Esophagus (tissue), 2 donors: ENCODE measurements around the gene BBC3. TPM values are rescaled to one million over a fixed set of nuclear protein-coding genes. Genes with fewer than 3 reads are reported as not detected.
"Not testable (repeated sequence)": the region's sequence is repeated elsewhere in the genome, so short reads cannot be mapped to it uniquely, and the experiment has no call there.

Source experiments
- H3K27ac ChIP-seq, 2 donors: one replicate each; pipeline ENCODE4 v1.5.1; 2013; ENCODE audit warnings: low read depth in 2 of 2, mild to moderate bottlenecking in 2 of 2, inconsistent platforms in 1 of 2, low read length in 1 of 2, moderate library complexity in 1 of 2
- H3K27me3 ChIP-seq, 2 donors: one replicate each; pipeline ENCODE4 v1.6.1; 2013; ENCODE audit warnings: low read length in 2 of 2, control low read depth in 1 of 2, mild to moderate bottlenecking in 1 of 2; ENCODE audit not compliant: insufficient read depth in 2 of 2, control insufficient read depth in 1 of 2
- H3K36me3 ChIP-seq, 2 donors: one replicate each; pipeline ENCODE4 v1.6.1; 2013; ENCODE audit warnings: low read length in 1 of 2; ENCODE audit not compliant: control insufficient read depth in 2 of 2, insufficient read depth in 2 of 2
- H3K4me1 ChIP-seq, 2 donors: one replicate each; pipeline ENCODE4 v1.6.1; 2013; ENCODE audit warnings: low read length in 1 of 2; ENCODE audit not compliant: control insufficient read depth in 2 of 2, insufficient read depth in 2 of 2
- H3K4me3 ChIP-seq, 2 donors: one replicate each; pipeline ENCODE4 v1.5.1; 2013; ENCODE audit warnings: low read length in 2 of 2, mild to moderate bottlenecking in 2 of 2, low read depth in 1 of 2, moderate library complexity in 1 of 2
- H3K9me3 ChIP-seq, 2 donors: one replicate each; pipeline ENCODE4 v1.6.1; 2013; ENCODE audit warnings: mild to moderate bottlenecking in 2 of 2, low read depth in 1 of 2, low read length in 1 of 2, moderate library complexity in 1 of 2; ENCODE audit not compliant: control insufficient read depth in 2 of 2, insufficient read depth in 1 of 2
- WGBS, 2 donors: extraction: QIAGEN DNeasy Blood & Tissue Kit; methylation state at CpG; one replicate each; pipeline ENCODE4 v1.1.7; 2013; 5-methylcytosine and 5-hydroxymethylcytosine counted together
- polyA plus RNA-seq, 2 donors: library from polyadenylated mRNA; stranded (reverse); fragments of 200-250 nt; gene quantifications; one replicate each; pipeline ENCODE4 v1.2.3, GENCODE V29; 2013
- donor health status: healthy with polysubstance abuse.
- donor health status: Bipolar disorder and iron deficiency.

Gene BBC3
- polyA plus RNA-seq, 2 donors = 1.4 to 1.8 TPM

GRCh38 chr19:47260476-47260875 is 29.5 kb upstream of the BBC3 start:
- WGBS, 2 donors = 81 to 92% methylated on average over 17 of the region's 17 CpGs
- H3K36me3 ChIP-seq = peaks cover 11 to 46% of the 10 kb centered on the region in 2 donors
- H3K9me3 ChIP-seq = no peaks in the 10 kb centered on the region
- no peak overlapping the region for H3K4me3 ChIP-seq
- H3K27ac ChIP-seq = no peak overlapping the region
- H3K4me1 ChIP-seq = peaks cover 0 to 14% of the 10 kb centered on the region in 2 donors
- no peaks in the 10 kb centered on the region for H3K27me3 ChIP-seq

GRCh38 chr19:47258895-47259555 is 28.0 kb upstream of the BBC3 start:
- WGBS, 2 donors = 93 to 94% methylated on average over 6 of the region's 6 CpGs
- Histone ChIP-seq H3K9me3 (no peaks in the 10 kb centered on the region), H3K4me1 (peaks cover 0 to 15% of the 10 kb centered on the region in 2 donors), H3K36me3 (peaks cover 11 to 33% of the 10 kb centered on the region in 2 donors), H3K4me3 (no peak overlapping the region), H3K27ac (no peak overlapping the region), H3K27me3 (no peaks in the 10 kb centered on the region)

DNA sequence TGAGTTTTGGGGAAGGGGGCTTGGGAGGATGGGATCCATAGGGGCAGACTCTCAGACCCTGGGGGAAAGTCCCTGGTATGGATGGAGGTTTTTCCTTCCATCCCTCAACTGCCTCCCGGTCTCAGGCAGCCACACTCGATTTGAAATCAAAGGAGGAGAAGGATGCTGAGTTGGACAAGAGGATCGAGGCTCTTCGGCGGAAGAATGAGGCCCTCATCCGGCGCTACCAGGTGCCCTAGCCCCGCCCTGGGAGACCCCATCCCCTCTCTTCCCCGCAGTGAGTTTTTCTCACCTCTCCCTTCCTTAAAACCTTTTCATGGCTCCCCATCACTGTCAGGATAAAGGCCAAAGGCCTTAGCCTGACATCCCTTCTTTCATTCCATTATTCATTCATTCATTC is 27.4 kb upstream of the BBC3 start:
- Histone ChIP-seq H3K27ac (peak overlapping the region in 1 of 2 donors; percentile 93), H3K27me3 (no peaks in the 10 kb centered on the region), H3K4me1 (peaks cover 0 to 16% of the 10 kb centered on the region in 2 donors), H3K4me3 (no peak overlapping the region), H3K9me3 (no peaks in the 10 kb centered on the region), H3K36me3 (peaks cover 11 to 33% of the 10 kb centered on the region in 2 donors)
- WGBS, 2 donors = 91 to 93% methylated on average over 9 of the region's 9 CpGs

DNA sequence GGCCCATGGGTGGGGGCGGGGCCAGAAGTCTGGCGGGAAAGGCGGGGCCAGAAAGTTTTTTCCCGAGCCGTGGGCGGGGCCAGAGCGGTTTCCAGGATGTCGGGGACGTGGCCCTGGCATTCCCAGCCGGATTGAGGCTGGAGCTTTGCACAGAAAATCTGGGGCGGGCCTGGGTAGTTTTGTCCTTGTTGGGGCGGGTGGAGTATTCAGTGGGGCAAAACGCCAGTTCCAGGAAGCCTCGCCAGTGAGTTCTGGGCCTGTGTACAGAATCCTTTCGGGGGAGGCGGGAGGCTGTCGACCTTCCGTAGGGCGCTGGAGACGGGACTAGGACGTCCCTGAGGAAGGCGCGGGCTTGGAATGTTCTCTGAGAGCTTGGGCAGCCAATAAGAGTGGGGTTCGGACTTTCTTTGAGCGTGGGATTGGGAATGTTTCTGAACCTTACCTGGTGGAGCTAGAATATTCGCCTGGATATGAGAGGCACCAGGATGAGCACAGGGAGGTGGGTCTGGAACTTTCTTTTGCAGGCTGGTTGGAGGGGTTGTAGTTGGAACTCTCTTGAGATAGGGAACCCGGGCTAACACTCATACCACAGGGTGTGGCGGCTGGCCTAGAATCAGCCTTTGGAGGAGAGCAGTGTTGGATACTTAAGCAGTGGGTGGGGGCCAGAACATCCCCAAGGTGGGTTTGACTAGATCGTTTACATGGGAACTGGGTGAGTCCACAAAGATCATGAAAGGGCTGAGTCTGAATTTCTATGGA is 26.6 kb upstream of the BBC3 start:
- H3K36me3 ChIP-seq = peaks cover 11 to 30% of the 10 kb centered on the region in 2 donors
- H3K27me3 ChIP-seq = no peaks in the 10 kb centered on the region
- H3K4me1 ChIP-seq = peaks cover 0 to 16% of the 10 kb centered on the region in 2 donors
- peak overlapping the region; percentile 31 to 51 for H3K4me3 ChIP-seq
- H3K9me3 ChIP-seq = no peaks in the 10 kb centered on the region
- H3K27ac ChIP-seq = peak overlapping the region; percentile 93 to 98
- 4 to 6% methylated on average over 29 of the region's 29 CpGs for WGBS, 2 donors

DNA sequence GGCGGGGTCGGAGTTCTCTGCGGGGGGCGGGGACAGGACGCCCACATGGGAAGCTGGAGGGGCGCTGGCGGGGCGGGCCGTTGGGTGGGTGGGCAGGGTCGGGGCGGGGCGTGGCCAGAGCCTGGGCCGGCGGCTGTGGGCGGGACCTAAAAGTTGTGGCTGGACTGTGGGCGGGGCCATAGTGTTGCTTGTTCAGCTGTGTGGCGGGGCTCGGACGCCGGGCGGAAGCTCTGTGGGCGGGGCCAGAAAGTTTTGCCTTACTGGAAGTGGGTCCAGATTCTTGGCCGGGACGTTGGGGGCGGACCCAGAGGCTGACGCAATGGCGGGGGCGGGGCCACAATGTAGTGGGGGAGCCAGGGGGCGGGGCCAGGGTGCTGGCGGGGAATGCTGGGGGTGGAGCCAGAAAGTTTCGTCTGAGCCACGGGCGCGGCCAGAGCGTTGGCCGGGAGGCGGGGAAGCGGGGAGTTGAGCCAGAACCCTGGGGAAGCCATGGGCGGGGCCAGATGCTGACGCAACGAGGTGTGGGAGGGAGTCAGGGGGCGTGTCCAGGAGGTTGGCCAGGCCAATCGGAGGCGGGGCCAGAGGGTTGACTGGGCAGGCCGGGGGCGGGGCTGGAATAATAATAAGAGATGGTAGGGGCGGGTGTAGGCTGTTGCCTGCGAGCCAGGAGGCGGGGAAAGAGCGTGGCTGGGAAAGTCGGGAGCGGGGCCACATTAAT is 25.9 kb upstream of the BBC3 start:
- H3K27me3 ChIP-seq = no peaks in the 10 kb centered on the region
- peak overlapping the region; percentile 93 to 98 for H3K27ac ChIP-seq
- peak overlapping the region; percentile 55 to 61 for H3K4me3 ChIP-seq
- peaks cover 0 to 16% of the 10 kb centered on the region in 2 donors for H3K4me1 ChIP-seq
- no peaks in the 10 kb centered on the region for H3K9me3 ChIP-seq
- 1% methylated on average over 44 to 52 of the region's 52 CpGs for WGBS, 2 donors
- H3K36me3 ChIP-seq = peaks cover 11 to 28% of the 10 kb centered on the region in 2 donors

DNA sequence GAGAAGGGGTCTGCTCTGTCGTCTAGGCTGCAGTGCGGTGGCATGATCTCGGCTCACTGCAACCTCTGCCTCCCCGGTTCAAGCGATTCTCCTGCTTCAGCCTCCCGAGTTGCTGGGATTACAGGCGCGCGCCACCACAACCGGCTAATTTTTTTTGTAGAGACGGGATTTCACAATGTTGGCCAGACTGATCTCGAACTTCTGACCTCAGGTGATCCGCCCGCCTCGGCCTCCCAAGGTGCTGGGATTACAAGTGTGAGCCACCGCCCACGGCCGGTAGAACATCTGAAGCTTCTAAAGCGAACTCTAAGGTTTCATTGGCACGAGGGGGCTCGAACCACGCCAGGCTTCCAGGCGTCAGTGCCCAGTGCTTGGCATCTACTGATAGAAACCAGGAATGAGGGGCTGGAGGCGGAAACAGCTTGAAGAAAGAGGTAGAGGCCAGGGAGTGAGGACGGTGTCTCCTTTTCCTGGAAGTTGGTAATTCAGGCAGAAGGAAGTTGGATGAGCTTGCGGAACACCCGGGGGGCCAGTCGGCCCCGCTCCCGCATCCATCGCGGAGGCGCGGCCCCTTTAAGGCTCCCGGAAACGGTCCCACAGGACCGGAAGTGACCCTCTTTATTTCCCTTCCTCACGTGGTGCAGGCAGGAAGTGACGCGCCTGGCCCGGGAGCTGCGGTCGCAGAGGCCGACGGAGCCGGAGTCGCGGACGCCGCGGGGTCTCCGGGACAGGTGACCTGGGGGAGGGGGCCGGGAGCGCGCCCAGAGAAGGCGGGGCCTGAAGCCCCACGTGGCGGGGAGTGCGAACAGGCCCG is 25.1 kb upstream of the BBC3 start, which contains the start of gene CCDC9:
Gene CCDC9 (plus strand): TSS at position 647 of the 814 bp plus-strand sequence. CDS start 1,876 bp downstream, outside the sequence.
- H3K27ac ChIP-seq = peak within 1 kb of the TSS; percentile 93 to 98
- H3K9me3 ChIP-seq = no peaks in the 10 kb centered on the region
- WGBS, 2 donors = 13 to 15% methylated on average over 60 of the region's 60 CpGs
- peaks cover 11 to 25% of the 10 kb centered on the region in 2 donors for H3K36me3 ChIP-seq
- H3K4me3 ChIP-seq = peak within 1 kb of the TSS; percentile 55 to 61
- peaks cover 0 to 16% of the 10 kb centered on the region in 2 donors for H3K4me1 ChIP-seq
- no peaks in the 10 kb centered on the region for H3K27me3 ChIP-seq

DNA sequence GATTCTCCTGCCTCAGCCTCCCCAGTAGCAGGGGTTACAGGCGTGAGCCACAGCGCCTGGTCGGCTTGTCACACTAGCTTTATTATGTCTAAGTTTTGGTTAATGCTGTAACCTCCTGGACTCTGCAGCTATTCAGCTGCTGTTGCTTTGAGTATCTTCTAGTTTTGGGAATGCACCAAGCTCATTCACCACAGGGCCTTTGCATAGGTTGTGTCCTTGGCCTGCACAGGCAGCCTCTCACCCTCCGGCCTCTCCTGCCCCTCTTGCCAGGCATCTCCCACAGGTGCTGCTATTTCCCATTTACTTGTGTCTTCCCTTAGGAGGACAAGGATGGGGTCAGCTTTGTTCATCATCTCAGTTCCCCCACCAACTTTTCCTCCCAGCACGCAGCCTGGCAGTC is 23.0 kb upstream of the BBC3 start:
- H3K27ac ChIP-seq = no peak overlapping the region
- 88 to 91% methylated on average over 5 of the region's 5 CpGs for WGBS, 2 donors
- H3K4me3 ChIP-seq = no peak overlapping the region
- H3K36me3 ChIP-seq = peaks cover 0 to 4% of the 10 kb centered on the region in 2 donors
- no peaks in the 10 kb centered on the region for H3K27me3 ChIP-seq
- H3K4me1 ChIP-seq = peaks cover 0 to 13% of the 10 kb centered on the region in 2 donors
- no peaks in the 10 kb centered on the region for H3K9me3 ChIP-seq

DNA sequence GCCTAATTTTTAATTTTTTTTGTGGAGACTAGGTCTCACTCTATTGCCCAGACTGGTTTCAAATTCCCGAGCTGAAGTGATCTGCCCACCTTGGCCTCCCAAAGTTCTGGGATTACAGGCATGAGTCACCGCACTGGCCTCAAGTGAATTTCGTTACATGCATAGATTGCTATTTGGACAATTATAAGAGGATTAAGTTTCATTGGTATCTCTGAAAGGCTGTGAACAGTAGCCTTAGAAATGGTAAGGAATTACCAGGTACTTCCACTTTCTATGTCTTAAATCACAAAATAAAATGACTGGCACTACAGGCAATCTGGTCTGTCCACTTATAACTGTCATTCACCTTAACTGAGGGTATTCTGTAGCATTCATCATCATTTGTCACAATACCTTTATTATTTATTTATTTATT is 22.5 kb upstream of the BBC3 start:
- Histone ChIP-seq H3K4me1 (peaks cover 0 to 12% of the 10 kb centered on the region in 2 donors), H3K9me3 (no peaks in the 10 kb centered on the region), H3K27me3 (no peaks in the 10 kb centered on the region), H3K36me3 (no peaks in the 10 kb centered on the region), H3K4me3 (no peak overlapping the region), H3K27ac (no peak overlapping the region)
- 47 to 58% methylated on average over 3 of the region's 3 CpGs for WGBS, 2 donors

DNA sequence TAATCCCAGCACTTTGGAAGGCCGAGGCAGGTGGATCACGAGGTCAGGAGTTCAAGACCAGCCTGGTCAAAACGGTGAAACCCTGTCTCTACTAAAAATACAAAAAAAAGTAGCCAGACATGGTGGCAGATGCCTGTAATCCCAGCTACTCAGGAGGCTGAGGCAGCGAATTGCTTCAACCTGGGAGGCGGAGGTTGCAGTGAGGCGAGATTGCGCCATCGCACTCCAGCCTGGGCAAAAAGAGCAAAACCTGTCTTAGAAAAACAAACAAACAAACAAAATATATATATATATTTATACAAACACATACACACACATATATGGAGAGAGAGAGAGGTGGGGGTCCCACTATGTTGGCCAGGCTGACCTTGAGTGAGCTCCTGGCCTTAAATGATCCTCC is 22.0 kb upstream of the BBC3 start:
- H3K36me3 ChIP-seq, H3K9me3 ChIP-seq, H3K4me3 ChIP-seq, H3K27ac ChIP-seq, H3K27me3 ChIP-seq, H3K4me1 ChIP-seq: not testable (repeated sequence)
- WGBS, 2 donors = 76 to 79% methylated on average over 8 of the region's 8 CpGs
